ENCODE results near the gene LRRC1. TPM values are rescaled to one million over a fixed set of nuclear protein-coding genes. Genes with fewer than 3 reads are reported as not detected.

Gene LRRC1
- total and polyA plus RNA-seq, 2 donors (not counting 1 experiment from before 2014, with no cell fraction given) = 3.4 to 8.9 TPM

DNA sequence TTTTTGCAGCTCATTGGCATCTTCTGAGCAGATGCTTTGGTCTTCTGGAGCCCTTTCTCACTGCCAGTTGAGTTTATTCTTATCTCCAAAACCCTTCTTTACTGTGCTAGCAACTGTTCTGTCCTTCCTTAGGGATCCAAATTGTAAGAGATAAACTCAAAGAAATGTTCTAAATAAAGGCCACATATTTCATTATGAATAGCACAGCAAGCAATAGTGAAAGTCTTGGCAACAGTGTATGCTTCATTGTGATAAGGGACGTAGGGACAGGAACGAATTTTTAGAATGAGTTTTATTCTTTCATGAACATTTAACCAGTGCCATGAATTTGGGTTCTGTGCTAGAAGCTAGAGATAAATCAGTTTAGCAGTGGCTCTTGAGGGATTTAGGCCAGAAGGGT, 61.1 kb downstream of the LRRC1 start:
- Histone ChIP-seq H3K9ac (ENCODE audit: low read length) (no peak overlapping the region), H4K20me1 (ENCODE audit: control insufficient read depth, insufficient read depth, low read length, poor library complexity, severe bottlenecking) (no peaks in the 10 kb centered on the region), H3K9me3 (ENCODE audit: control extremely low read depth in 1 of 3, control insufficient read depth in 2 of 3, insufficient read depth in 1 of 3, low read length in 2 of 3) (no peaks in the 10 kb centered on the region), H3K79me2 (ENCODE audit: control insufficient read depth, insufficient read depth, low read length) (no peaks in the 10 kb centered on the region), H3K36me3 (replicated peaks in 1 of 2; ENCODE audit: control extremely low read depth in 1 of 2, control insufficient read depth in 1 of 2, extremely low read depth in 1 of 2, insufficient read depth in 2 of 2, low read length in 1 of 2) (no peaks in the 10 kb centered on the region), H2AFZ (ENCODE audit: insufficient read depth, low read depth, low read length, poor library complexity, severe bottlenecking) (no peak overlapping the region), H3K4me2 (replicated peaks; ENCODE audit: low read depth, low read length, poor library complexity, severe bottlenecking) (no peak overlapping the region), H3K27ac (ENCODE audit: low read length in 2 of 2) (no peak overlapping the region), H3K4me1 (ENCODE audit: control insufficient read depth in 2 of 2, insufficient read depth in 2 of 2, low read length in 2 of 2) (no peaks in the 10 kb centered on the region), H3K27me3 (replicated peaks in 1 of 4; ENCODE audit: control extremely low read depth in 1 of 4, control insufficient read depth in 3 of 4, insufficient read depth in 4 of 4, low read length in 3 of 4) (no peaks in the 10 kb centered on the region), H3K4me3 (ENCODE audit: control extremely low read depth in 1 of 5, extremely low read depth in 1 of 5, insufficient read depth in 1 of 5, low read depth in 2 of 5, low read length in 4 of 5) (no peak overlapping the region)
- Mint-ChIP-seq H3K4me1 (peaks cover 9% of the 10 kb centered on the region), H3K27ac (no peak overlapping the region), H3K27me3 (no peaks in the 10 kb centered on the region), H3K9me3 (ENCODE audit: insufficient read depth) (no peaks in the 10 kb centered on the region), H3K4me3 (no peak overlapping the region)
- ATAC-seq (ENCODE audit: low read depth) = no peak
- DNase-seq = no peak
- POLR2A ChIA-PET = no interaction called here
- CTCF ChIA-PET = no interaction called here
- intact Hi-C loops (cut with micrococcal nuclease) = no loop called here
- no peak for TF ChIP-seq EZH2 (IDR thresholded peaks at IDR 0.05; ENCODE audit: borderline replicate concordance, insufficient read depth, low read depth, low read length, poor library complexity, severe bottlenecking)
- TF ChIP-seq CTCF (IDR thresholded peaks at IDR 0.05) = no peak
- WGBS (ENCODE audit: insufficient coverage) = no CpG with 5 or more reads among the region's 2 CpGs

- H3K27ac ChIP-seq (ENCODE audit: low read length in 2 of 2) = no peak overlapping the region
- no peak for TF ChIP-seq CTCF (IDR thresholded peaks at IDR 0.05)
- TF ChIP-seq EZH2 (IDR thresholded peaks at IDR 0.05; ENCODE audit: borderline replicate concordance, insufficient read depth, low read depth, low read length, poor library complexity, severe bottlenecking) = no peak
- ChIA-PET POLR2A (no interaction called here), CTCF (no interaction called here)
- H3K4me3 ChIP-seq (ENCODE audit: control extremely low read depth in 1 of 5, extremely low read depth in 1 of 5, insufficient read depth in 1 of 5, low read depth in 2 of 5, low read length in 4 of 5) = no peak overlapping the region
- DNase-seq (no peak), ATAC-seq (ENCODE audit: low read depth) (no peak)
- no peak overlapping the region for H3K4me2 ChIP-seq (replicated peaks; ENCODE audit: low read depth, low read length, poor library complexity, severe bottlenecking)
- Mint-ChIP-seq H3K27ac (no peak overlapping the region), H3K4me1 (peaks cover 7% of the 10 kb centered on the region), H3K9me3 (ENCODE audit: insufficient read depth) (no peaks in the 10 kb centered on the region), H3K27me3 (no peaks in the 10 kb centered on the region), H3K4me3 (no peak overlapping the region)
- H2AFZ ChIP-seq (ENCODE audit: insufficient read depth, low read depth, low read length, poor library complexity, severe bottlenecking) = no peak overlapping the region
- 83% methylated on average over 7 of the region's 8 CpGs for WGBS (ENCODE audit: insufficient coverage)
- H4K20me1 ChIP-seq (ENCODE audit: control insufficient read depth, insufficient read depth, low read length, poor library complexity, severe bottlenecking) = no peaks in the 10 kb centered on the region
- H3K79me2 ChIP-seq (ENCODE audit: control insufficient read depth, insufficient read depth, low read length) = no peaks in the 10 kb centered on the region
- no peaks in the 10 kb centered on the region for H3K36me3 ChIP-seq (replicated peaks in 1 of 2; ENCODE audit: control extremely low read depth in 1 of 2, control insufficient read depth in 1 of 2, extremely low read depth in 1 of 2, insufficient read depth in 2 of 2, low read length in 1 of 2)
- intact Hi-C loops (cut with micrococcal nuclease) = no loop called here
- H3K27me3 ChIP-seq (replicated peaks in 1 of 4; ENCODE audit: control extremely low read depth in 1 of 4, control insufficient read depth in 3 of 4, insufficient read depth in 4 of 4, low read length in 3 of 4) = no peaks in the 10 kb centered on the region
- H3K9me3 ChIP-seq (ENCODE audit: control extremely low read depth in 1 of 3, control insufficient read depth in 2 of 3, insufficient read depth in 1 of 3, low read length in 2 of 3) = no peaks in the 10 kb centered on the region
- H3K4me1 ChIP-seq (ENCODE audit: control insufficient read depth in 2 of 2, insufficient read depth in 2 of 2, low read length in 2 of 2) = no peaks in the 10 kb centered on the region
- H3K9ac ChIP-seq (ENCODE audit: low read length) = no peak overlapping the region
Observed at GRCh38 chr6:53857318-53858094, 62.7 kb downstream of the LRRC1 start.
